ENCODE measurements around the gene PCBP2. TPM values are rescaled to one million over a fixed set of nuclear protein-coding genes. Genes with fewer than 3 reads are reported as not detected.

The PCBP2 gene
- total and polyA plus RNA-seq, 10 of the 15 experiments (the other 5 are each of a cell fraction or from before 2014, with no cell fraction given), result 109 to 803 (median 327) TPM

DNA sequence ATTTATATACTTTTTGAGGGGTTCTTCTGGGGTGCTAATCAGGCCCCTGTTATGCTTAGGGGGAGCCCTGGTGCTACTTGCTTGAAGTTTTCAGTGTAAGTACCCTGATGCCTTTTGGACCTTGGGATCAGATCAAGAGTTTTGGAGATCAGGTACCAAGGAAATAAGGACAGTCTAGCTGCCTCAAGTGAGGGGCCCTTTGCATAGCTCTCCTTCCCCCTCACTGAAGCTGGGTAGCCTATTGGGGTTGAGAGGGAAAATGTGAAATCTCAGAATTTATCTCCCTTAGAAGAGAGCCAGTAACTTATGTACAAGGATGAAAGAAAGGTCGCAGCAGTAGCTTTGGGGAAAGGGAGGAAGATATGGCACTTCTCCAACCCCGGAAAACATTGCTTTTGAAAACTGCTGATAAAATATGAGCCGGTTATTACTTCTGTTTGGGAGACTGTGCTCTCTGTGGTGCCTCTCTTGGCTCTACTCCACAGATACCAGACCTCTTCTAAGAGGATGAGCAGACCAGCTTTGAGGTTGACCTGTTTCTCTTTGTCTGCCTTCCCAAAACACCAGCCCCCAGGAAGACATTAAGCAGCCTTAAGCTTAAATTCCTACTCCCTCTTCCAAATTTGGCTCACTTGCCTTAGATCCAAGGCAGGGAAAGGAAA lies 37.0 kb upstream of the PCBP2 start:
- intact Hi-C loops (cut with micrococcal nuclease; ENCODE audit: unreplicated experiment), result no loop called here
- Histone ChIP-seq H3K36me3 (ENCODE audit: control insufficient read depth in 2 of 2, insufficient read depth in 2 of 2, low read length in 1 of 2) (peaks cover 7 to 17% of the 10 kb centered on the region in 2 experiments; a peak in 3 of 4 replicates), H3K27ac (ENCODE audit: control insufficient read depth, insufficient read depth) (no peak overlapping the region), H3K79me2 (ENCODE audit: control insufficient read depth, insufficient read depth, low read length) (no peaks in the 10 kb centered on the region), H2AFZ (ENCODE audit: control insufficient read depth, low read depth, low read length) (no peak overlapping the region), H3K4me2 (ENCODE audit: control insufficient read depth, insufficient read depth) (no peak overlapping the region), H4K20me1 (ENCODE audit: control insufficient read depth, insufficient read depth) (no peaks in the 10 kb centered on the region), H3K9me3 (replicated peaks; ENCODE audit: control insufficient read depth, insufficient read depth, low read length) (no peaks in the 10 kb centered on the region), H3K9ac (ENCODE audit: control insufficient read depth, insufficient read depth, low read length) (no peak overlapping the region), H3K4me3 (no peak overlapping the region), H3K27me3 (replicated peaks in 1 of 2; ENCODE audit: control insufficient read depth in 2 of 2, insufficient read depth in 2 of 2, low read length in 1 of 2) (no peaks in the 10 kb centered on the region), H3K4me1 (ENCODE audit: control insufficient read depth, insufficient read depth, low read length) (peaks cover 18% of the 10 kb centered on the region)
- CTCF ChIA-PET, result interaction anchor here (0.7 to 2.3 kb wide), 6 partner anchors 33 to 94 kb away, joined by 3 to 10 read pairs (median 4); partner anchors contain the start of gene AAAS
- POLR2A ChIA-PET, result interaction anchor here (0.5 to 0.6 kb wide), 4 partner anchors 11 to 239 kb away, joined by 3 to 5 read pairs (median 4); no protein-coding TSS in a partner anchor
- in situ Hi-C loops (cut with MboI), result no loop called here
- DNase-seq (ENCODE audit: low read depth, low spot score) (no peak), FAIRE-seq (no peak), ATAC-seq (no peak)
- no TSS peak for BruUV-seq (replicated peaks)
- SMC1A ChIA-PET (ENCODE audit: uncharacterized antibody, unreplicated experiment), result interaction anchor here (0.5 to 5.7 kb wide), 5 partner anchors 32 to 149 kb away, joined by 3 to 64 read pairs (median 11); partner anchors contain the start of gene SP1
- RAD21 ChIA-PET (ENCODE audit: unreplicated experiment), result interaction anchor here (1.1 to 2.7 kb wide), 3 partner anchors 32 to 70 kb away, joined by 3 to 9 read pairs (median 4); no protein-coding TSS in a partner anchor
- 95% methylated on average over 3 of the region's 3 CpGs for WGBS (ENCODE audit: insufficient coverage, insufficient replicate concordance, low lambda C conversion rate, missing lambda C conversion rate)
- TF ChIP-seq, protein P1, sequence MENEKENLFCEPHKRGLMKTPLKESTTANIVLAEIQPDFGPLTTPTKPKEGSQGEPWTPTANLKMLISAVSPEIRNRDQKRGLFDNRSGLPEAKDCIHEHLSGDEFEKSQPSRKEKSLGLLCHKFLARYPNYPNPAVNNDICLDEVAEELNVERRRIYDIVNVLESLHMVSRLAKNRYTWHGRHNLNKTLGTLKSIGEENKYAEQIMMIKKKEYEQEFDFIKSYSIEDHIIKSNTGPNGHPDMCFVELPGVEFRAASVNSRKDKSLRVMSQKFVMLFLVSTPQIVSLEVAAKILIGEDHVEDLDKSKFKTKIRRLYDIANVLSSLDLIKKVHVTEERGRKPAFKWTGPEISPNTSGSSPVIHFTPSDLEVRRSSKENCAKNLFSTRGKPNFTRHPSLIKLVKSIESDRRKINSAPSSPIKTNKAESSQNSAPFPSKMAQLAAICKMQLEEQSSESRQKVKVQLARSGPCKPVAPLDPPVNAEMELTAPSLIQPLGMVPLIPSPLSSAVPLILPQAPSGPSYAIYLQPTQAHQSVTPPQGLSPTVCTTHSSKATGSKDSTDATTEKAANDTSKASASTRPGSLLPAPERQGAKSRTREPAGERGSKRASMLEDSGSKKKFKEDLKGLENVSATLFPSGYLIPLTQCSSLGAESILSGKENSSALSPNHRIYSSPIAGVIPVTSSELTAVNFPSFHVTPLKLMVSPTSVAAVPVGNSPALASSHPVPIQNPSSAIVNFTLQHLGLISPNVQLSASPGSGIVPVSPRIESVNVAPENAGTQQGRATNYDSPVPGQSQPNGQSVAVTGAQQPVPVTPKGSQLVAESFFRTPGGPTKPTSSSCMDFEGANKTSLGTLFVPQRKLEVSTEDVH (IDR thresholded peaks at IDR 0.05; ENCODE audit: low read depth, partially characterized antibody), result no peak
- TF ChIP-seq CEBPB (IDR thresholded peaks at IDR 0.05; ENCODE audit: borderline replicate concordance in 1 of 2, low read depth in 2 of 2, low read length in 2 of 2) (no peak), ZNF622 (IDR thresholded peaks at IDR 0.05) (no peak), BCL11A (IDR thresholded peaks at IDR 0.05; ENCODE audit: low read depth, low read length) (no peak), MYB (IDR thresholded peaks at IDR 0.05; ENCODE audit: borderline replicate concordance, low read depth, low read length) (no peak), IKZF2 (IDR thresholded peaks at IDR 0.05) (no peak), NFYA (IDR thresholded peaks at IDR 0.05; ENCODE audit: borderline replicate concordance, low read depth, low read length) (no peak), YY1 (IDR thresholded peaks at IDR 0.05; ENCODE audit: low read depth, low read length) (no peak), TCF12 (IDR thresholded peaks at IDR 0.05; ENCODE audit: low read depth, low read length) (no peak), IRF3 (IDR thresholded peaks at IDR 0.05) (no peak), NFYB (IDR thresholded peaks at IDR 0.05; ENCODE audit: insufficient read depth, low read depth, low read length) (no peak), CHD1 (IDR thresholded peaks at IDR 0.05; ENCODE audit: low read depth, low read length) (no peak), SP1 (IDR thresholded peaks at IDR 0.05; ENCODE audit: low read depth, low read length) (no peak)
- TF ChIP-seq, protein P2, sequence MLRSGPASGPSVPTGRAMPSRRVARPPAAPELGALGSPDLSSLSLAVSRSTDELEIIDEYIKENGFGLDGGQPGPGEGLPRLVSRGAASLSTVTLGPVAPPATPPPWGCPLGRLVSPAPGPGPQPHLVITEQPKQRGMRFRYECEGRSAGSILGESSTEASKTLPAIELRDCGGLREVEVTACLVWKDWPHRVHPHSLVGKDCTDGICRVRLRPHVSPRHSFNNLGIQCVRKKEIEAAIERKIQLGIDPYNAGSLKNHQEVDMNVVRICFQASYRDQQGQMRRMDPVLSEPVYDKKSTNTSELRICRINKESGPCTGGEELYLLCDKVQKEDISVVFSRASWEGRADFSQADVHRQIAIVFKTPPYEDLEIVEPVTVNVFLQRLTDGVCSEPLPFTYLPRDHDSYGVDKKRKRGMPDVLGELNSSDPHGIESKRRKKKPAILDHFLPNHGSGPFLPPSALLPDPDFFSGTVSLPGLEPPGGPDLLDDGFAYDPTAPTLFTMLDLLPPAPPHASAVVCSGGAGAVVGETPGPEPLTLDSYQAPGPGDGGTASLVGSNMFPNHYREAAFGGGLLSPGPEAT (IDR thresholded peaks at IDR 0.05; ENCODE audit: low read depth), result no peak
- TF ChIP-seq, protein P3, sequence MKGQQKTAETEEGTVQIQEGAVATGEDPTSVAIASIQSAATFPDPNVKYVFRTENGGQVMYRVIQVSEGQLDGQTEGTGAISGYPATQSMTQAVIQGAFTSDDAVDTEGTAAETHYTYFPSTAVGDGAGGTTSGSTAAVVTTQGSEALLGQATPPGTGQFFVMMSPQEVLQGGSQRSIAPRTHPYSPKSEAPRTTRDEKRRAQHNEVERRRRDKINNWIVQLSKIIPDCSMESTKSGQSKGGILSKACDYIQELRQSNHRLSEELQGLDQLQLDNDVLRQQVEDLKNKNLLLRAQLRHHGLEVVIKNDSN (IDR thresholded peaks at IDR 0.05; ENCODE audit: borderline replicate concordance, extremely low read length, insufficient read depth, low read depth, low read length), result no peak

Data from GM12878 (cell line).